Pancreas (tissue), 10 donors: ENCODE data around the gene FBXO40. TPM values are rescaled to one million over a fixed set of nuclear protein-coding genes. Genes with fewer than 3 reads are reported as not detected.

Experiments
- ATAC-seq, 4 donors: fragments of 200-7000 bp; cut with Tn5 transposase; one replicate each; pipeline versions ENCODE4 v1.8.0 to v1.9.1; 2020; ENCODE audit warnings: mild to moderate bottlenecking in 4 of 4, moderate library complexity in 4 of 4
- DNase-seq, 6 donors: peaks; one replicate each; pipeline ENCODE4 v3.0.0-alpha.2; 2020
- FAIRE-seq: peaks from 2 replicates; lab custom pipeline; 2012; peaks lifted over from hg19 to GRCh38; lab: Jason Lieb, UNC
- H3K27ac ChIP-seq, 4 donors: fragments of 200-600 bp; sonication (generic); 1 replicate in 3 of 4; 2 replicates in 1 of 4; pipeline versions ENCODE4 v1.5.0 to v1.8.0; 2020
- H3K27me3 ChIP-seq, 4 donors: fragments of 200-600 bp; one replicate each; pipeline ENCODE4 v1.8.0; 2021
- H3K36me3 ChIP-seq, 3 donors: fragments of 200-600 bp; sonication (generic) in 1 of 3; one replicate each; pipeline versions ENCODE4 v1.5.0 to v1.8.0; 2020 to 2021
- H3K4me1 ChIP-seq, 3 donors: fragments of 200-600 bp; one replicate each; pipeline ENCODE4 v1.8.0; 2021
- H3K4me3 ChIP-seq, 4 donors: fragments of 200-600 bp; sonication (generic) in 2 of 4; one replicate each; pipeline versions ENCODE4 v1.5.0 to v1.8.0; 2020 to 2021
- H3K9me3 ChIP-seq, 4 donors: fragments of 200-600 bp; one replicate each; pipeline ENCODE4 v1.8.0; 2021
- WGBS, 2 donors: extraction: QIAGEN DNeasy Blood & Tissue Kit; methylation state at CpG; one replicate each; pipeline ENCODE4 v1.1.7; 2013; 5-methylcytosine and 5-hydroxymethylcytosine counted together
- intact Hi-C, 3 donors: fragments of 100-400 bp; cut with DNase I; formaldehyde crosslinking; loops; one replicate each; pipeline versions ENCODE4 v1.11.1 to v1.14.2; 2022
- polyA plus RNA-seq, 2 donors: library from polyadenylated mRNA; stranded (reverse); fragments of 200-250 nt; gene quantifications; one replicate each; pipeline ENCODE4 v1.2.3, GENCODE V29; 2013
- total RNA-seq, 6 donors: library from RNA; stranded (reverse); fragmentation: NEBNext Ultra II Directional in 4 of 6; extraction: Animal tissue kit (Norgen Biotek cat#: 25700) in 4 of 6; gene quantifications; one replicate each; pipeline versions ENCODE4 v1.2.1 to v1.2.4, GENCODE V29; 2021 to 2023
- TF ChIP-seq, protein P1 (sequence below), 4 donors: fragments of 200-600 bp; sonication (generic) in 3 of 4; IDR thresholded peaks; one replicate each; pipeline versions ENCODE4 v1.5.0 to v1.8.0; 2021; ENCODE audit warnings: antibody characterized with exemption in 4 of 4
- donor health status: healthy with polysubstance abuse.
- donor health status: DM: no; HTN: no; CAD: no; lungs with moderate emphysema.
- donor health status: DM: no; HTN: no; CAD: no.
- donor health status: control.
- donor health status: control.
- donor health status: Bipolar disorder and iron deficiency.
- donor health status: DM: yes; HTN: yes; CAD: no.
- donor health status: DM: no; HTN: no; CAD: no.
- donor health status: DM: no; HTN: no; CAD: no.
- donor health status: DM: yes; HTN: yes; CAD: no.

Gene FBXO40
- total and polyA plus RNA-seq, 8 donors, result 0.12 TPM; not detected in 7

DNA sequence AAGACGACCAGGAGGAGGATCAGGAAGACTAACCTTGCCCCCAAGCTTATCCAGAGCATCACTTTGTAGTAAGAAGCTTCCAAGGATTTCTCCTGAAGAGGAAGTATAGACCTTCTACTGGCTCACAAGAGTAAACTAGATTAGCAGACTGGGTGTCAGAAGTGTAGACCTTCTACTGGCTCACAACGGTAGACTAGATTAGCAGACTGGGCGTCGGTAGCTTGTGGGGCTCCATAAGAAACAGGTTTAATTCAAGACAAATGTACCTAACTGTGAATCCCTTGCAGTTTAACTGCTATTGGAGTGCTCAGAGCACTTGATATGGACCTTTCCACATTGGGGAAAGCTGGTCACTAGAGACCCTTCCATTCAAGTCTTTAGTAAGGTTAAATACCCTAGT lies 12.9 kb downstream of the FBXO40 start:
- Histone ChIP-seq H3K9me3 (no peaks in the 10 kb centered on the region), H3K27me3 (no peaks in the 10 kb centered on the region), H3K27ac (no peak overlapping the region), H3K4me1 (no peaks in the 10 kb centered on the region), H3K36me3 (no peaks in the 10 kb centered on the region), H3K4me3 (no peak overlapping the region)
- intact Hi-C loops, result no loop called here
- ATAC-seq (no peak), FAIRE-seq (no peak), DNase-seq (no peak)
- TF ChIP-seq, protein P1, sequence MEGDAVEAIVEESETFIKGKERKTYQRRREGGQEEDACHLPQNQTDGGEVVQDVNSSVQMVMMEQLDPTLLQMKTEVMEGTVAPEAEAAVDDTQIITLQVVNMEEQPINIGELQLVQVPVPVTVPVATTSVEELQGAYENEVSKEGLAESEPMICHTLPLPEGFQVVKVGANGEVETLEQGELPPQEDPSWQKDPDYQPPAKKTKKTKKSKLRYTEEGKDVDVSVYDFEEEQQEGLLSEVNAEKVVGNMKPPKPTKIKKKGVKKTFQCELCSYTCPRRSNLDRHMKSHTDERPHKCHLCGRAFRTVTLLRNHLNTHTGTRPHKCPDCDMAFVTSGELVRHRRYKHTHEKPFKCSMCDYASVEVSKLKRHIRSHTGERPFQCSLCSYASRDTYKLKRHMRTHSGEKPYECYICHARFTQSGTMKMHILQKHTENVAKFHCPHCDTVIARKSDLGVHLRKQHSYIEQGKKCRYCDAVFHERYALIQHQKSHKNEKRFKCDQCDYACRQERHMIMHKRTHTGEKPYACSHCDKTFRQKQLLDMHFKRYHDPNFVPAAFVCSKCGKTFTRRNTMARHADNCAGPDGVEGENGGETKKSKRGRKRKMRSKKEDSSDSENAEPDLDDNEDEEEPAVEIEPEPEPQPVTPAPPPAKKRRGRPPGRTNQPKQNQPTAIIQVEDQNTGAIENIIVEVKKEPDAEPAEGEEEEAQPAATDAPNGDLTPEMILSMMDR (IDR thresholded peaks at IDR 0.05), result no peak
- 89 to 90% methylated on average over 4 of the region's 4 CpGs for WGBS, 2 donors

DNA sequence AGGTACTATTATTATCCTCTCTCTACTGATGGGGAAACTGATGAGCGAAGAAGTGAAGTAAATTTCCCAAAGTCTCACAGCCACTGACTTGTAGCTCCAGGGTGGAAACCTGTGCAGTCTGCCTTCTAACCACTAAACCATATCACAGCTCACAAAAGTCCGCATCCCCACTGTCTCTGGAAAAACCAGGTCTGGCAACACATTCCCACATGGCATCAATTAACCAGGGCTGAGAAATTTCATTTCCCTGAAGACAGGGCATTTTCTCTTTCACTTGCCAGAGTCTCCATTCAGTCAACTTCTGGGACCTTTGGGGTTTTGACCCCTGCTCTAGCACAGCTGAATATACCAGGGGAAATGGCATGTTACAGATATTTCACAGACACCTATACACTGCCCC lies 26.5 kb downstream of the FBXO40 start:
- Histone ChIP-seq H3K9me3 (no peaks in the 10 kb centered on the region), H3K4me1 (no peaks in the 10 kb centered on the region), H3K27ac (no peak overlapping the region), H3K27me3 (no peaks in the 10 kb centered on the region), H3K36me3 (no peaks in the 10 kb centered on the region), H3K4me3 (no peak overlapping the region)
- TF ChIP-seq, protein P1 (IDR thresholded peaks at IDR 0.05), result no peak
- ATAC-seq (no peak), FAIRE-seq (no peak), DNase-seq (no peak)
- WGBS, 2 donors, result 92 to 98% methylated on average over 2 of the region's 2 CpGs
- intact Hi-C loops, result no loop called here

DNA sequence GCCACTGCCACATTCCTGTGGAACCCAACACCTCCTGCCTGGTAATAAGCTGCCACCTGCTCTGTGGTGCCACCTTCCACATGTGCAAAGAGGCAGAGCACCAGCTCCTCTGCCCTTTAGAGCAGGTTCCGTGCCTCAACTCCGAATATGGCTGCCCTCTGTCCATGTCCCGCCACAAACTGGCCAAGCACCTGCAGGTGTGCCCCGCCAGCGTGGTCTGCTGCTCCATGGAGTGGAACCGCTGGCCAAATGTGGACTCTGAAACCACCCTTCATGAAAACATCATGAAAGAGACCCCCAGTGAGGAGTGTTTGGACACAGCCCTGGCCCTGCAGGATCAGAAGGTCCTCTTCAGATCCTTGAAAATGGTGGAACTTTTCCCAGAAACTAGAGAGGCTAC lies 28.3 kb downstream of the FBXO40 start:
- no peak overlapping the region for H3K4me3 ChIP-seq
- WGBS, 2 donors, result 84 to 87% methylated on average over 6 of the region's 6 CpGs
- H3K27me3 ChIP-seq, result no peaks in the 10 kb centered on the region
- no peaks in the 10 kb centered on the region for H3K9me3 ChIP-seq
- ATAC-seq (no peak), DNase-seq (no peak), FAIRE-seq (no peak)
- intact Hi-C loops, result no loop called here
- TF ChIP-seq, protein P1 (IDR thresholded peaks at IDR 0.05), result no peak
- no peaks in the 10 kb centered on the region for H3K36me3 ChIP-seq
- no peak overlapping the region for H3K27ac ChIP-seq
- no peaks in the 10 kb centered on the region for H3K4me1 ChIP-seq

DNA sequence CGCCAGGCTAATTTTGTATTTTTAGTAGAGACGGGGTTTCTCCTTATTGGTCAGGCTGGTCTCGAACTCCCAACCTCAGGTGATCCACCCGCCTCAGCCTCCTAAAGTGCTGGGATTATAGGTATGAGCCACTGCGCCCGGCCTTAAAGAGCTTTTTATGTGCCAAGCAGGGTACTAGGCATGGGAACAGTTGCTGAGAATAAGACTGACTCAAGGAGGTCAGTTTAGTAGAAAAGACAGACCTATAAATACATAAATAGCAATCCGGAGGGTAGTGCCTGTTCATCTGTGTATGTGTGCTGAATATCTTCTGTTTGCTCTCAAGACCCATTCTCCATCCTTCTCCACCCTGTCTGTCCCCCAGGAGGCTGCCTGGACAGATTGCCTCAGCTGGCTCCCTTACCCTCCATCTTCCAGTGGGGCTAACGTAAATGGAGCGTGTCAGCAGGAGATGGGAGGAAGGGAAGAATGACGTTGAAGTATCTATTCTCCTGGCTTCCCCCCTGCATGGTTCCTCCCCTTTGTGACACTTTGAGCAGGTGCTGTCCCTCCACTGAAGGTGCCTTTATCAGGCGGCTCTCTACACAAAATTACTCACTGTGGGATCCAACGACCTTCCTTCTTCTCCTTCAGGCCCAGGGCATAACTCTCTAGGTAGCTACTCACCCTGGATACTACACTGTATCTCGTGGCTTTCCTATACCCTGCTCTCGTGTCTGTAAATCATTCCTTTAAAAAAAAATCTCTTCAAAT lies 31.1 kb downstream of the FBXO40 start:
- Histone ChIP-seq H3K9me3 (no peaks in the 10 kb centered on the region), H3K27me3 (no peaks in the 10 kb centered on the region), H3K36me3 (no peaks in the 10 kb centered on the region), H3K4me3 (no peak overlapping the region), H3K4me1 (no peaks in the 10 kb centered on the region), H3K27ac (no peak overlapping the region)
- TF ChIP-seq, protein P1 (IDR thresholded peaks at IDR 0.05), result no peak
- intact Hi-C loops, result no loop called here
- 66 to 71% methylated on average over 14 of the region's 14 CpGs for WGBS, 2 donors
- FAIRE-seq (no peak), ATAC-seq (no peak), DNase-seq (no peak)

DNA sequence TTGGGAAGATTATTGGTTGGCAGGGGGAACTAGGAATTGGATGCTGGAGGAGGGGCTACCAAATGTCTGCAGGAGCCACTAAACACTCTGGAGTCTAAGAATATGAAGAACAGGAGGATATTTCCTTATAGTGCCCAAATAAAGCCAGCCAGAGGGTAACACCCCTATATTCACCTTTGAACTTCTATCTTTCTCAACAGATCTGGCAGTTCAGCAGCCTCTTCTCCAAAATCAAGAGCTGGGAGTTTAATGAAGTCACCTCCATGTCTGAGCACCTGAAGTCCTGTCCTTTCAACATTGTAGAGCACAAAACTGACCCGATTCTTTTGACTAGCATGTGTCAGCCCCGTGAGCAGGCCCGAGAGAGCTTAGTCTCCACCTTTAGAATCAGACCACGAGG lies 33.3 kb downstream of the FBXO40 start:
- intact Hi-C loops, result no loop called here
- Histone ChIP-seq H3K36me3 (no peaks in the 10 kb centered on the region), H3K9me3 (no peaks in the 10 kb centered on the region), H3K4me1 (no peaks in the 10 kb centered on the region), H3K4me3 (no peak overlapping the region), H3K27ac (no peak overlapping the region), H3K27me3 (no peaks in the 10 kb centered on the region)
- no peak for FAIRE-seq
- 77 to 85% methylated on average over 4 of the region's 4 CpGs for WGBS, 2 donors
- no peak for DNase-seq
- TF ChIP-seq, protein P1 (IDR thresholded peaks at IDR 0.05), result no peak
- ATAC-seq, result no peak
